ENCODE measurements around the gene WDPCP.

DNA sequence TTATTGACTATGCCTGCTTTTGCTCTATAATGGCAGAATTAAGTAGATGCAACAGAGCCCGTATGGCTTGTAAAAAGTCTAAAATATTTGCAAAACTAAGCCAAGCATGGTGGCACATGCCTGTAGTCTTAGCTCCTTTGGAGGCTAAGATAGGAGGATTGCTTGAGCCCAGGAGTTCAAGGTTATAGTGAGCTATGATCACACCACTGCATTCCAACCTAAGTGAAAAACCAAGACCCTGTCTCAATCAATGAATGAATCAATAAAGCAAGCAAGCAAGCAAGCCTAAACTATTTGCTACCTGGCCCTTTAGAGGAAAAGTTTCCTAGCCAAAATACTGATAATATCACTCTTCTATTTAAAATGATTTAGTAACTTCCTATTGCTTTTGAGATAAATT lies 277.7 kb downstream of the WDPCP start:
- TF ChIP-seq, protein P1, sequence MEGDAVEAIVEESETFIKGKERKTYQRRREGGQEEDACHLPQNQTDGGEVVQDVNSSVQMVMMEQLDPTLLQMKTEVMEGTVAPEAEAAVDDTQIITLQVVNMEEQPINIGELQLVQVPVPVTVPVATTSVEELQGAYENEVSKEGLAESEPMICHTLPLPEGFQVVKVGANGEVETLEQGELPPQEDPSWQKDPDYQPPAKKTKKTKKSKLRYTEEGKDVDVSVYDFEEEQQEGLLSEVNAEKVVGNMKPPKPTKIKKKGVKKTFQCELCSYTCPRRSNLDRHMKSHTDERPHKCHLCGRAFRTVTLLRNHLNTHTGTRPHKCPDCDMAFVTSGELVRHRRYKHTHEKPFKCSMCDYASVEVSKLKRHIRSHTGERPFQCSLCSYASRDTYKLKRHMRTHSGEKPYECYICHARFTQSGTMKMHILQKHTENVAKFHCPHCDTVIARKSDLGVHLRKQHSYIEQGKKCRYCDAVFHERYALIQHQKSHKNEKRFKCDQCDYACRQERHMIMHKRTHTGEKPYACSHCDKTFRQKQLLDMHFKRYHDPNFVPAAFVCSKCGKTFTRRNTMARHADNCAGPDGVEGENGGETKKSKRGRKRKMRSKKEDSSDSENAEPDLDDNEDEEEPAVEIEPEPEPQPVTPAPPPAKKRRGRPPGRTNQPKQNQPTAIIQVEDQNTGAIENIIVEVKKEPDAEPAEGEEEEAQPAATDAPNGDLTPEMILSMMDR (IDR thresholded peaks at IDR 0.05): no peak
- TF ChIP-seq POLR2A (IDR thresholded peaks at IDR 0.05): no peak
- TF ChIP-seq EP300 (IDR thresholded peaks at IDR 0.05): no peak

All from ovary (tissue), 3 donors.